Prostate gland (tissue), 2 donors: ENCODE measurements around the gene PARVB. TPM values are rescaled to one million over a fixed set of nuclear protein-coding genes. Genes with fewer than 3 reads are reported as not detected.
"Not testable (repeated sequence)": the region's sequence is repeated elsewhere in the genome, so short reads cannot be mapped to it uniquely, and the experiment has no call there.

Source experiments
- DNase-seq: peaks from one replicate; pipeline ENCODE4 v3.0.0-alpha.2; 2019; ENCODE audit warnings: low spot score
- H3K27ac ChIP-seq, 2 donors: fragments of 200-600 bp; sonication (generic); 2 replicates each; pipeline ENCODE4 v1.5.1; 2017 to 2019
- H3K27me3 ChIP-seq: fragments of 200-600 bp; sonication (generic); replicated peaks from 2 replicates; pipeline ENCODE4 v1.5.1; 2019; ENCODE audit not compliant: insufficient read depth
- H3K36me3 ChIP-seq, 2 donors: fragments of 200-600 bp; sonication (generic); 1 replicate in 1 of 2; 2 replicates in 1 of 2; pipeline versions ENCODE4 v1.5.1 to v1.8.1; 2017 to 2019
- H3K4me1 ChIP-seq: fragments of 200-600 bp; sonication (generic); replicated peaks from 2 replicates; pipeline ENCODE4 v1.5.1; 2019
- H3K4me3 ChIP-seq, 2 donors: fragments of 200-600 bp; sonication (generic); 2 replicates each; pipeline ENCODE4 v1.5.1; 2017 to 2019
- H3K9me3 ChIP-seq: fragments of 200-600 bp; sonication (generic); 2 replicates; pipeline ENCODE4 v1.5.1; 2017
- POLR2A ChIP-seq: fragments of 450-650 bp; IDR thresholded peaks from one replicate; pipeline ENCODE4 v1.6.1; 2016; ENCODE audit warnings: antibody characterized with exemption, mild to moderate bottlenecking
- POLR2AphosphoS5 ChIP-seq: sonication (generic); formaldehyde crosslinking; IDR thresholded peaks from one replicate; pipeline ENCODE4 v1.6.1; 2017; ENCODE audit warnings: antibody characterized with exemption
- WGBS: methylation state at CpG from one replicate; pipeline ENCODE4 v1.1.5; 2018; 5-methylcytosine and 5-hydroxymethylcytosine counted together
- intact Hi-C: fragments of 100-400 bp; cut with DNase I; formaldehyde crosslinking; loops from one replicate; pipeline ENCODE4 v1.14.2; 2022
- total RNA-seq, 2 donors: library from RNA; depleted of rRNA; stranded (reverse); fragments of >200 nt; gene quantifications; one replicate each; pipeline ENCODE4 v1.1.0, GENCODE V29; 2016
- TF ChIP-seq, protein P1 (sequence below), 4 experiments: fragments of 200-600 bp in 2 of 4; fragments of 450-650 bp in 2 of 4; sonication (generic) in 2 of 4; IDR thresholded peaks; 1 replicate in 3 of 4; 2 replicates in 1 of 4; pipeline ENCODE4 v1.5.1; 2016 to 2019; ENCODE audit warnings: antibody characterized with exemption in 4 of 4, mild to moderate bottlenecking in 2 of 4, moderate library complexity in 2 of 4

PARVB gene
- total RNA-seq, 2 donors from 2014 or later: 11.7 to 28.4 TPM

DNA sequence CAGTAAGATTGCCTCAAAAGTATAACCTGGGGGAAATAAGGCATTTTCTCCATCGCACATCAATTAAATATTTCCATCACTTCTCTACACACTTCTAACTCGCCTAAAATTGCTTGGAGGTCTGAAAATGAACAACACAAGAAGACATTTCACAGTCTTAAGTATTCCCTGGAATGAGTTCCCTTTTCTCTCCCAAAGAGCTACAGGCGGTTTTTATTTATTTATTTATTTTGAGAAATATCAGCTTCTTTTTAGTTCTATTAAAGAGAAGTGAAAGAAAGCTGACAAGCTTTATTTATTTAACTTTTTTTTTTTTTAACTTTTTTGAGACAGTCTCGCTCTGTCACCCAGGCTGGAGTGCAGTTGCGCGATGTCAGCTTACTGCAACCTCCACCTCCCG is 11.5 kb upstream of the PARVB start:
- H3K4me1 ChIP-seq: no peaks in the 10 kb centered on the region
- no peaks in the 10 kb centered on the region for H3K36me3 ChIP-seq
- intact Hi-C loops: no loop called here
- TF ChIP-seq POLR2AphosphoS5 (no peak), POLR2A (no peak)
- TF ChIP-seq, protein P1, sequence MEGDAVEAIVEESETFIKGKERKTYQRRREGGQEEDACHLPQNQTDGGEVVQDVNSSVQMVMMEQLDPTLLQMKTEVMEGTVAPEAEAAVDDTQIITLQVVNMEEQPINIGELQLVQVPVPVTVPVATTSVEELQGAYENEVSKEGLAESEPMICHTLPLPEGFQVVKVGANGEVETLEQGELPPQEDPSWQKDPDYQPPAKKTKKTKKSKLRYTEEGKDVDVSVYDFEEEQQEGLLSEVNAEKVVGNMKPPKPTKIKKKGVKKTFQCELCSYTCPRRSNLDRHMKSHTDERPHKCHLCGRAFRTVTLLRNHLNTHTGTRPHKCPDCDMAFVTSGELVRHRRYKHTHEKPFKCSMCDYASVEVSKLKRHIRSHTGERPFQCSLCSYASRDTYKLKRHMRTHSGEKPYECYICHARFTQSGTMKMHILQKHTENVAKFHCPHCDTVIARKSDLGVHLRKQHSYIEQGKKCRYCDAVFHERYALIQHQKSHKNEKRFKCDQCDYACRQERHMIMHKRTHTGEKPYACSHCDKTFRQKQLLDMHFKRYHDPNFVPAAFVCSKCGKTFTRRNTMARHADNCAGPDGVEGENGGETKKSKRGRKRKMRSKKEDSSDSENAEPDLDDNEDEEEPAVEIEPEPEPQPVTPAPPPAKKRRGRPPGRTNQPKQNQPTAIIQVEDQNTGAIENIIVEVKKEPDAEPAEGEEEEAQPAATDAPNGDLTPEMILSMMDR (IDR thresholded peaks at IDR 0.05): no peak
- H3K27ac ChIP-seq: no peak overlapping the region
- no peaks in the 10 kb centered on the region for H3K9me3 ChIP-seq
- H3K27me3 ChIP-seq: no peaks in the 10 kb centered on the region
- no peak for DNase-seq
- 91% methylated on average over 7 of the region's 7 CpGs for WGBS
- H3K4me3 ChIP-seq: no peak overlapping the region

DNA sequence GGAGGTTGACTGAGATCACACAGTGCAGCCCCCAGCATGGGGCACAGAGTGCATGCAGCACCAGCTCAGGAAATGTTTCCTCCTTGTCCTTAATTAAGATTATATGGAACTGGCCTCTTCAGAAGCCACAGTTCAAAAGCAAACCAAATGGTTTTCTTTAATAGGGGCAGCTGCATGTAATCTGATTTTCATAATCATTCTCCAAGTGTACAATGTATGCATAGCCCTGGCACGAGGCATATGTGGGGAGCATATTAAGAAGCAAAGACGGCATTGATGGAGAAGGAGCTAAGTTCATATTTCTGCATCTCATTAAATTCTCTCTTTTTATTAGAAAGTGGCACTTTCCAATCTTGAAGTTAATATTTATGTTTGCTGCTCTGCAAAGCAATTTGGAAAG is 9.9 kb upstream of the PARVB start:
- intact Hi-C loops: no loop called here
- TF ChIP-seq POLR2AphosphoS5 (no peak), POLR2A (no peak)
- TF ChIP-seq, protein P1 (IDR thresholded peaks at IDR 0.05): no peak
- no peaks in the 10 kb centered on the region for H3K4me1 ChIP-seq
- no peaks in the 10 kb centered on the region for H3K9me3 ChIP-seq
- WGBS: 62% methylated on average over 2 of the region's 2 CpGs
- H3K4me3 ChIP-seq: no peak overlapping the region
- no peaks in the 10 kb centered on the region for H3K36me3 ChIP-seq
- no peak overlapping the region for H3K27ac ChIP-seq
- H3K27me3 ChIP-seq: no peaks in the 10 kb centered on the region
- no peak for DNase-seq

DNA sequence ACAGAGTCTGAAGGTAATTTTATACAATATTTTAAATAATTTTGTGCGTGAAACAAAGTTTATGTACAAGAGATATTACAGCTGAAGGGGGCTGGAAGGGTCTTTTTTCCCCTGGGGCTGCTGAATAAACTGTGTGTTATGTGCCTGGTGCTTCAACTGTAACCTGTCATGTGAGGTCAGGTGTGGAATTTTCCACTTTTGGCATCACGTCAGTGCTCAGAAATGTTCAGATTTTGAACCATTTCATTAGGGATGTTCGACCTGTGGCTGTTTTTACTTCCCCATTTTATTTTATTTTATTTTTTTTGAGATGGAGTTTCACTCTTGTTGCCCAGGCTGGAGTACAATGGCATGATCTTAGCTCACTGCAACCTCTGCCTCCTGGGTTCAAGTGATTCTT is 7.5 kb upstream of the PARVB start:
- H3K36me3 ChIP-seq, intact Hi-C loops: not testable (repeated sequence)
- 80% methylated on average over 3 of the region's 3 CpGs for WGBS

DNA sequence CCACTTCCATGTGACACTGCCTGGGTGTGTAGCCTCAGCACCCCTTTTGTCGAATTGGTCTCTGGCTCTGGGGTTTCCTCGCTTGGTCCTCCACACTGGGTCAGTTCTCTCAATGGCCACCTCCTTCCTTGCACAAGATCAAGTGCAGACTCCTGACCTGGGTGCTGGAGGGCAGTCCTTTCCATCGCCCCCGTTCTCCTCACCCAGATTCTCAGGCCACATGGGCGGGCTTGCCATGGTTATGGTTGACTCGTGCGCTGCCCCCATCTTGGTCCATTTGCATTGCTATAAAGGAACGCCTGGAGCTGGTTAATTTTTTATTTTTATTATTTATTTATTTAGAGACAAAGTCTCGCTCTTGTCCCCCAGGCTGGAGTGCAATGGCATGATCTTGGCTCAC is 5.5 kb upstream of the PARVB start:
- no peaks in the 10 kb centered on the region for H3K27me3 ChIP-seq
- no peaks in the 10 kb centered on the region for H3K9me3 ChIP-seq
- no peaks in the 10 kb centered on the region for H3K4me1 ChIP-seq
- WGBS: 96% methylated on average over 9 of the region's 9 CpGs
- DNase-seq: no peak
- H3K36me3 ChIP-seq: no peaks in the 10 kb centered on the region
- intact Hi-C loops: no loop called here
- TF ChIP-seq, protein P1 (IDR thresholded peaks at IDR 0.05): no peak
- no peak for TF ChIP-seq POLR2AphosphoS5
- TF ChIP-seq POLR2A: no peak
- no peak overlapping the region for H3K4me3 ChIP-seq
- H3K27ac ChIP-seq: no peak overlapping the region

More for the DNA sequence above, 7.5 kb upstream of the PARVB start:
- not testable (repeated sequence) for H3K27ac ChIP-seq, H3K4me1 ChIP-seq, H3K4me3 ChIP-seq, H3K27me3 ChIP-seq, DNase-seq, H3K9me3 ChIP-seq

DNA sequence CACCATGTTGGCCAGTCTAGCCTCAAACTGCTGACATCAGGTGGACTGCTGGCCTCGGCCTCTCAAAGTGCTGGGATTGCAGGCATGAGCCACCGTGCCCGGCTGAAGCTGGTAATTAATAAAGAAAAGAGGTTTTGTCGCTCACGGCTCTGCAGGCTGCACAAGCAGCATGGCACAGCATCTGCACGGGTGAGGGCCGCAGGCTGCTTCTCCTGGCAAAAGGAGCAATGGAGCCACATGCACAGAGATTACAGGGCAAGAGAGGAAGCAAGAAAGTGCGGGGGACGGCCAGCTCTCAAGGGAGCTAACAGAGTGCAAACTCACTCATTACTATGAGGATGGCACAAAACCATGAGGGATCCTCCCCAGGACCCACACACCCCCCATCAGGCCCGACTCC is 4.7 kb upstream of the PARVB start:
- TF ChIP-seq POLR2A (no peak), POLR2AphosphoS5 (no peak)
- TF ChIP-seq, protein P1 (IDR thresholded peaks at IDR 0.05): no peak
- DNase-seq: no peak
- H3K4me3 ChIP-seq: no peak overlapping the region
- H3K4me1 ChIP-seq: no peaks in the 10 kb centered on the region
- no peaks in the 10 kb centered on the region for H3K36me3 ChIP-seq
- H3K27ac ChIP-seq: no peak overlapping the region
- intact Hi-C loops: no loop called here
- WGBS: 94% methylated on average over 10 of the region's 10 CpGs
- H3K9me3 ChIP-seq: no peaks in the 10 kb centered on the region
- H3K27me3 ChIP-seq: no peaks in the 10 kb centered on the region
